GM21526 (cell line): ENCODE data around the gene WFDC10A.
"Not testable (repeated sequence)": the region's sequence is repeated elsewhere in the genome, so short reads cannot be mapped to it uniquely, and the experiment has no call there.

ENCODE experiments used
- ATAC-seq: cut with Tn5 transposase; IDR thresholded peaks from one replicate; pipeline ENCODE4 v1.9.1; 2021; ENCODE audit warnings: moderate library complexity; ENCODE audit not compliant: unreplicated experiment, low FRiP score

WFDC10A gene

GRCh38 chr20:45647441-45648050 is 18.0 kb downstream of the WFDC10A start:
- ATAC-seq, result no peak

GRCh38 chr20:45649312-45649863 is 19.8 kb downstream of the WFDC10A start:
- no peak for ATAC-seq

GRCh38 chr20:45651726-45652125 is 22.2 kb downstream of the WFDC10A start:
- ATAC-seq, result not testable (repeated sequence)

DNA sequence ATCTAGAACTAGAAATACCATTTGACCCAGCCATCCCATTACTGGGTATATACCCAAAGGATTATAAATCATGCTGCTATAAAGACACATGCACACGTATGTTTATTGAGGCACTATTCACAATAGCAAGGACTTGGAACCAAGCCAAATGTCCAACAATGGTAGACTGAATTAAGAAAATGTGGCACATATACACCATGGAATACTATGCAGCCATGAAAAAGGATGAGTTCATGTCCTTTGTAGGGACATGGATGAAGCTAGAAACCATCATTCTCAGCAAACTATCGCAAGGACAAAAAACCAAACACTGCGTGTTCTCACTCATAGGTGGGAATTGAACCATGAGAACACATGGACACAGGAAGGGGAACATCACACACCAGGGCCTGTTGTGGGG is 27.5 kb downstream of the WFDC10A start:
- ATAC-seq, result not testable (repeated sequence)

GRCh38 chr20:45670139-45670538 is 40.6 kb downstream of the WFDC10A start, which contains the start of gene WFDC11:
Gene WFDC11, minus strand, starts transcription at chr20:45670239. Its CDS starts 19,639 bp downstream, at chr20:45650600.
- no peak for ATAC-seq

DNA sequence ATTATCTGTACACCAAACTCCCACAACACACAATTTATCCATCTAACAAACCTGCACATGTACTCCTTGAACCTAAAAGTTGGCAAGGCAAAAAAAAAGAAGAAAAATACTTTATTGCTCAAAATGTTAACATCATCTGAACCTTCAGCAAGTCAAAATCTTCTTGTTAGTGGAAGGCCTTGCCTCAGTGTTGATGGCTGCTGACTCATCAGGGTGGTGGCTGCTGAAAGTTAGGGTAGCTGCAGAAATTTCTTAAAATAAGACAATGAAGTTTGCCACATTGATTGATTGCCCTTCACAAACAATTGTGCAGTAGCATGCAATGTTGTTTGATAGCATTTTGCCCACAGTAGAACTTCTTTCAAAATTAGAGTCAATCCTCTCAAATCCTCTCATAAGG is 43.2 kb downstream of the WFDC10A start:
- no peak for ATAC-seq

- ATAC-seq, result no peak
These were observed 50.1 kb downstream of the WFDC10A start for GRCh38 chr20:45679650-45680049.
